ENCODE results near the gene GREM1.

DNA sequence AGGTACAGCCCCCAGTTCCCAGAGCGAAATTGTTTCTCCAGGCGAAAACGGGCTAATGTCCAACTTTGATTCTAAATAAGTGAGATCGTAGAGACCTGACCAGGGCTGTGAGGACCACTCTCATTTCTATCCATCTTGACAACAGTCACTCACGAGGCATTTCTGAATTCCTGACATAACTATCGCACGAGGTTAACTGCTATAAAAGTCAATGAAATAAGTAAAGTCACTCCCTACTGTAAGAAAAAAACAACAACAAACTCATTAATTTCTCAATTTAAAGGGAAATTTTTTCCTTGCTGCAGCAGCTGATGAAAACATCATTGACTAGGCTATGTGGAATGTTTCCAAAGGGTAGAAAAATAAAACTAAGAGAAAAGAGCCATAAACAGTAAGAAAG is 69.1 kb downstream of the GREM1 start:
- TF ChIP-seq, protein P1, sequence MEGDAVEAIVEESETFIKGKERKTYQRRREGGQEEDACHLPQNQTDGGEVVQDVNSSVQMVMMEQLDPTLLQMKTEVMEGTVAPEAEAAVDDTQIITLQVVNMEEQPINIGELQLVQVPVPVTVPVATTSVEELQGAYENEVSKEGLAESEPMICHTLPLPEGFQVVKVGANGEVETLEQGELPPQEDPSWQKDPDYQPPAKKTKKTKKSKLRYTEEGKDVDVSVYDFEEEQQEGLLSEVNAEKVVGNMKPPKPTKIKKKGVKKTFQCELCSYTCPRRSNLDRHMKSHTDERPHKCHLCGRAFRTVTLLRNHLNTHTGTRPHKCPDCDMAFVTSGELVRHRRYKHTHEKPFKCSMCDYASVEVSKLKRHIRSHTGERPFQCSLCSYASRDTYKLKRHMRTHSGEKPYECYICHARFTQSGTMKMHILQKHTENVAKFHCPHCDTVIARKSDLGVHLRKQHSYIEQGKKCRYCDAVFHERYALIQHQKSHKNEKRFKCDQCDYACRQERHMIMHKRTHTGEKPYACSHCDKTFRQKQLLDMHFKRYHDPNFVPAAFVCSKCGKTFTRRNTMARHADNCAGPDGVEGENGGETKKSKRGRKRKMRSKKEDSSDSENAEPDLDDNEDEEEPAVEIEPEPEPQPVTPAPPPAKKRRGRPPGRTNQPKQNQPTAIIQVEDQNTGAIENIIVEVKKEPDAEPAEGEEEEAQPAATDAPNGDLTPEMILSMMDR (conservative IDR thresholded peaks at IDR 0.05; ENCODE audit: low read depth, low read length): no peak
- TF ChIP-seq POLR2A (IDR thresholded peaks at IDR 0.05; ENCODE audit: low read depth, low read length) (no peak), BHLHE40 (IDR thresholded peaks at IDR 0.05; ENCODE audit: low read depth, low read length) (no peak), RCOR1 (IDR thresholded peaks at IDR 0.05; ENCODE audit: insufficient replicate concordance, low read length) (no peak), NFE2L2 (IDR thresholded peaks at IDR 0.05; ENCODE audit: low read depth, low read length) (no peak), MAZ (IDR thresholded peaks at IDR 0.05; ENCODE audit: borderline replicate concordance, low read depth, low read length) (no peak), CEBPB (IDR thresholded peaks at IDR 0.05; ENCODE audit: low read depth, low read length) (no peak), RAD21 (IDR thresholded peaks at IDR 0.05; ENCODE audit: low read length) (no peak), SMC3 (IDR thresholded peaks at IDR 0.05; ENCODE audit: low read depth, low read length) (no peak), FOS (IDR thresholded peaks at IDR 0.05; ENCODE audit: low read depth, low read length) (no peak), ELK1 (IDR thresholded peaks at IDR 0.05; ENCODE audit: borderline replicate concordance, low read depth, low read length) (no peak), MAFK (IDR thresholded peaks at IDR 0.05; ENCODE audit: low read depth, low read length) (no peak)
- TF ChIP-seq, protein P2, sequence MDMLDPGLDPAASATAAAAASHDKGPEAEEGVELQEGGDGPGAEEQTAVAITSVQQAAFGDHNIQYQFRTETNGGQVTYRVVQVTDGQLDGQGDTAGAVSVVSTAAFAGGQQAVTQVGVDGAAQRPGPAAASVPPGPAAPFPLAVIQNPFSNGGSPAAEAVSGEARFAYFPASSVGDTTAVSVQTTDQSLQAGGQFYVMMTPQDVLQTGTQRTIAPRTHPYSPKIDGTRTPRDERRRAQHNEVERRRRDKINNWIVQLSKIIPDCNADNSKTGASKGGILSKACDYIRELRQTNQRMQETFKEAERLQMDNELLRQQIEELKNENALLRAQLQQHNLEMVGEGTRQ (IDR thresholded peaks at IDR 0.05; ENCODE audit: low read depth, low read length): no peak
